ENCODE measurements around the gene C21orf58. TPM values are rescaled to one million over a fixed set of nuclear protein-coding genes. Genes with fewer than 3 reads are reported as not detected.
A peak's percentile ranks its signal among the peaks of the same experiment; 100 is the strongest.

The C21orf58 gene
- total RNA-seq, 4 donors from 2014 or later, result 0.44 to 2.4 (median 0.91) TPM

GRCh38 chr21:46361176-46361575, 37.5 kb upstream of the C21orf58 start:
- no peak for DNase-seq (ENCODE audit: low spot score)
- ATAC-seq (ENCODE audit: low FRiP score), result no peak
- no peak for TF ChIP-seq CTCF (IDR thresholded peaks at IDR 0.05)

GRCh38 chr21:46357684-46358425, 34.2 kb upstream of the C21orf58 start:
- ATAC-seq (ENCODE audit: low FRiP score), result no peak
- no peak for TF ChIP-seq CTCF (IDR thresholded peaks at IDR 0.05)
- no peak for DNase-seq (ENCODE audit: low spot score)

- ATAC-seq (ENCODE audit: low FRiP score) (no peak), DNase-seq (ENCODE audit: low spot score) (no peak)
- TF ChIP-seq CTCF (IDR thresholded peaks at IDR 0.05), result no peak
Observed at GRCh38 chr21:46357335-46357604, 33.6 kb upstream of the C21orf58 start.

GRCh38 chr21:46356494-46357334, 33.0 kb upstream of the C21orf58 start:
- no peak for TF ChIP-seq CTCF (IDR thresholded peaks at IDR 0.05)
- ATAC-seq (ENCODE audit: low FRiP score), result peak; percentile 15
- DNase-seq (ENCODE audit: low spot score), result no peak

- TF ChIP-seq CTCF (IDR thresholded peaks at IDR 0.05), result no peak
- ATAC-seq (ENCODE audit: low FRiP score) (no peak), DNase-seq (ENCODE audit: low spot score) (no peak)
Observed at GRCh38 chr21:46356005-46356338, 32.3 kb upstream of the C21orf58 start.

- DNase-seq (ENCODE audit: low spot score) (no peak), ATAC-seq (ENCODE audit: low FRiP score) (peak; percentile 19)
- TF ChIP-seq CTCF (IDR thresholded peaks at IDR 0.05), result no peak
Observed at GRCh38 chr21:46355161-46356004, 31.7 kb upstream of the C21orf58 start.
